Epithelial cell of proximal tubule (primary cell): ENCODE results near the gene ZNF77. TPM values are rescaled to one million over a fixed set of nuclear protein-coding genes. Genes with fewer than 3 reads are reported as not detected.
"Not testable (repeated sequence)": the region's sequence is repeated elsewhere in the genome, so short reads cannot be mapped to it uniquely, and the experiment has no call there.

Experiments
- DNase-seq: peaks from one replicate; pipeline ENCODE4 v3.0.0-alpha.2; 2011; ENCODE audit warnings: low read depth
- H3K4me3 ChIP-seq: 2 replicates; pipeline ENCODE4 v1.5.1; 2011; ENCODE audit warnings: low read depth, mild to moderate bottlenecking, low read length
- CTCF ChIP-seq: conservative IDR thresholded peaks from 2 replicates; pipeline ENCODE4 v1.5.1; 2012; ENCODE audit warnings: low read depth, mild to moderate bottlenecking, low read length
- total RNA-seq: library from RNA; depleted of rRNA; stranded (reverse); fragments of >200 nt; gene quantifications from 2 replicates; pipeline ENCODE4 v1.2.3, GENCODE V29; 2015

The ZNF77 gene
- total RNA-seq, 1 donor from 2014 or later, result 1.6 TPM

- no peak for DNase-seq
- H3K4me3 ChIP-seq, result peak overlapping the region; percentile 91
- TF ChIP-seq CTCF, result no peak
Observed at GRCh38 chr19:2944403-2944774, 382 bp downstream of the ZNF77 start.

- DNase-seq, result no peak
- no peak for TF ChIP-seq CTCF
- H3K4me3 ChIP-seq, result no peak overlapping the region
Observed at GRCh38 chr19:2942928-2943640, 1.7 kb downstream of the ZNF77 start.

GRCh38 chr19:2935863-2936262 is 8.9 kb downstream of the ZNF77 start:
- H3K4me3 ChIP-seq, DNase-seq: not testable (repeated sequence)

GRCh38 chr19:2933490-2933910 is 11.3 kb downstream of the ZNF77 start:
- H3K4me3 ChIP-seq, result no peak overlapping the region
- no peak for TF ChIP-seq CTCF
- DNase-seq, result no peak

- no peak for DNase-seq
- H3K4me3 ChIP-seq, result no peak overlapping the region
- no peak for TF ChIP-seq CTCF
Observed at GRCh38 chr19:2927032-2927430, 17.7 kb downstream of the ZNF77 start.

GRCh38 chr19:2926341-2927031 is 18.3 kb downstream of the ZNF77 start:
- no peak overlapping the region for H3K4me3 ChIP-seq
- no peak for TF ChIP-seq CTCF
- no peak for DNase-seq

- H3K4me3 ChIP-seq, result no peak overlapping the region
- TF ChIP-seq CTCF, result no peak
- no peak for DNase-seq
Observed at GRCh38 chr19:2923510-2923909, 21.3 kb downstream of the ZNF77 start.
